ENCODE measurements around the gene CYP26B1.

The CYP26B1 gene

DNA sequence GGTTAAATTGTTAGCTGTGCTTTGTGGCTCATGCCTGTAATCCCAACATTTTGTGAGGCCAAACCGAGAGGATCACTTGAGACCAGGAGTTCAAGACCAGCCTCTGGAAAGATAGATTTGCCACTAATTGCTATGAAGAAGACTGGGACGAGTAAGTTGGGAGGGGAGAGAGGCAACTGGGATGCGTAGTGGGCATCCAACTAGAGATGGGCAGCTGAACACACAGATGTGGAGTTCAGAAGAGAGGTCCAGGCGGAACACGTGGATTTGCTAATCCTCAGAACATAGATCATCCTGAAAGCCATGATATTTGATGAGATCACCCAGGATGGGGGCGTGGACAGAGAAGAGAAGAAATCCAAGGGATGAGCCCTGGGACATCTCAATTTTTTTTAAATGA, 48.7 kb downstream of the CYP26B1 start:
- H3K4me1 ChIP-seq (ENCODE audit: low read length): no peaks in the 10 kb centered on the region

GRCh38 chr2:72097276-72097675, 50.4 kb downstream of the CYP26B1 start:
- no peak for TF ChIP-seq CTCF (IDR thresholded peaks at IDR 0.05; ENCODE audit: low read length)
- no peak for TF ChIP-seq EZH2phosphoT487 (IDR thresholded peaks at IDR 0.05; ENCODE audit: low read length)
- TF ChIP-seq EZH2 (optimal IDR thresholded peaks at IDR 0.05; ENCODE audit: low read depth, low read length): no peak
- Histone ChIP-seq H3K9me2 (replicated peaks; ENCODE audit: insufficient read depth, low read length) (no peaks in the 10 kb centered on the region), H3K79me2 (ENCODE audit: low read length) (no peaks in the 10 kb centered on the region), H3K27me3 (replicated peaks; ENCODE audit: insufficient read depth, low read length) (no peaks in the 10 kb centered on the region), H3K9ac (ENCODE audit: low read length) (no peak overlapping the region), H3K9me3 (replicated peaks; ENCODE audit: insufficient read depth, low read length) (no peaks in the 10 kb centered on the region), H4K20me1 (ENCODE audit: insufficient read depth, low read length) (no peaks in the 10 kb centered on the region), H3K4me3 (ENCODE audit: low read length) (no peak overlapping the region), H3K27ac (ENCODE audit: low read length) (no peak overlapping the region), H3F3A (ENCODE audit: insufficient read depth, low read length) (no peaks in the 10 kb centered on the region), H3K4me2 (ENCODE audit: low read depth, low read length) (no peak overlapping the region), H3K4me1 (ENCODE audit: low read length) (no peaks in the 10 kb centered on the region), H3K36me3 (replicated peaks; ENCODE audit: insufficient read depth, low read length) (no peaks in the 10 kb centered on the region), H2AFZ (ENCODE audit: low read length) (no peak overlapping the region)
- no peak for DNase-seq

More for the DNA sequence above, 48.7 kb downstream of the CYP26B1 start:
- Histone ChIP-seq H3K9ac (ENCODE audit: low read length) (no peak overlapping the region), H3K79me2 (ENCODE audit: low read length) (no peaks in the 10 kb centered on the region), H3K36me3 (replicated peaks; ENCODE audit: insufficient read depth, low read length) (no peaks in the 10 kb centered on the region), H3K4me2 (ENCODE audit: low read depth, low read length) (no peak overlapping the region), H4K20me1 (ENCODE audit: insufficient read depth, low read length) (no peaks in the 10 kb centered on the region), H3K9me2 (replicated peaks; ENCODE audit: insufficient read depth, low read length) (no peaks in the 10 kb centered on the region), H3K9me3 (replicated peaks; ENCODE audit: insufficient read depth, low read length) (no peaks in the 10 kb centered on the region), H3K4me3 (ENCODE audit: low read length) (no peak overlapping the region), H3K27me3 (replicated peaks; ENCODE audit: insufficient read depth, low read length) (no peaks in the 10 kb centered on the region), H3K27ac (ENCODE audit: low read length) (no peak overlapping the region), H3F3A (ENCODE audit: insufficient read depth, low read length) (no peaks in the 10 kb centered on the region), H2AFZ (ENCODE audit: low read length) (no peak overlapping the region)
- DNase-seq: no peak
- TF ChIP-seq EZH2 (optimal IDR thresholded peaks at IDR 0.05; ENCODE audit: low read depth, low read length) (no peak), EZH2phosphoT487 (IDR thresholded peaks at IDR 0.05; ENCODE audit: low read length) (no peak), CTCF (IDR thresholded peaks at IDR 0.05; ENCODE audit: low read length) (no peak)

DNA sequence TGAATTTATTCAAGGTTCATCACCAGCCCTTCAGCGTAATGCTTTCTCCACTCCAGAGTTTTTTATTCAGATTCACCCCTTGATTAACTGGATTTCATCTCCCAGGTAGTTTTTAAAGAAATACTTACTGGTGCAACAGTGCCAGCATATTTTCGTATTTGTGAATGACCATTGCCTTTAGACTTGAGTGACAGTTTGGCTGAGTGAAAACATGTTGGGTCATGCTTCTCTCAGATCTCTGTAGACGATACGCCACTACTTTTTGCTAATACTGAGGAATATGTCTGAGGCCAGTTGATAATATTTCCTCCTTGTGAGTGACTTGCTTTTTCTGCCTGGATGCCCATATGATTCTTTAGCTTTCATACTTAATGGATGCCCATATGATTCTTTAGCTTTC, 51.5 kb downstream of the CYP26B1 start:
- no peak for TF ChIP-seq EZH2phosphoT487 (IDR thresholded peaks at IDR 0.05; ENCODE audit: low read length)
- TF ChIP-seq CTCF (IDR thresholded peaks at IDR 0.05; ENCODE audit: low read length): no peak
- no peak for TF ChIP-seq EZH2 (optimal IDR thresholded peaks at IDR 0.05; ENCODE audit: low read depth, low read length)

More for the DNA sequence above, 51.5 kb downstream of the CYP26B1 start:
- Histone ChIP-seq H3K36me3 (replicated peaks; ENCODE audit: insufficient read depth, low read length) (no peaks in the 10 kb centered on the region), H4K20me1 (ENCODE audit: insufficient read depth, low read length) (no peaks in the 10 kb centered on the region), H3K4me3 (ENCODE audit: low read length) (no peak overlapping the region), H3K27ac (ENCODE audit: low read length) (no peak overlapping the region), H3F3A (ENCODE audit: insufficient read depth, low read length) (no peaks in the 10 kb centered on the region), H3K4me1 (ENCODE audit: low read length) (no peaks in the 10 kb centered on the region), H3K9me3 (replicated peaks; ENCODE audit: insufficient read depth, low read length) (no peaks in the 10 kb centered on the region), H2AFZ (ENCODE audit: low read length) (no peak overlapping the region), H3K9ac (ENCODE audit: low read length) (no peak overlapping the region), H3K4me2 (ENCODE audit: low read depth, low read length) (no peak overlapping the region), H3K79me2 (ENCODE audit: low read length) (no peaks in the 10 kb centered on the region), H3K27me3 (replicated peaks; ENCODE audit: insufficient read depth, low read length) (no peaks in the 10 kb centered on the region), H3K9me2 (replicated peaks; ENCODE audit: insufficient read depth, low read length) (no peaks in the 10 kb centered on the region)
- no peak for DNase-seq

All from MM.1S (cell line).